ENCODE measurements around the gene CHRD. TPM values are rescaled to one million over a fixed set of nuclear protein-coding genes. Genes with fewer than 3 reads are reported as not detected.

The CHRD gene
- total and polyA plus RNA-seq, 9 of the 15 experiments (the other 6 are each of a cell fraction or from before 2014, with no cell fraction given): 0.11 to 1.3 (median 0.59) TPM; not detected in 3

DNA sequence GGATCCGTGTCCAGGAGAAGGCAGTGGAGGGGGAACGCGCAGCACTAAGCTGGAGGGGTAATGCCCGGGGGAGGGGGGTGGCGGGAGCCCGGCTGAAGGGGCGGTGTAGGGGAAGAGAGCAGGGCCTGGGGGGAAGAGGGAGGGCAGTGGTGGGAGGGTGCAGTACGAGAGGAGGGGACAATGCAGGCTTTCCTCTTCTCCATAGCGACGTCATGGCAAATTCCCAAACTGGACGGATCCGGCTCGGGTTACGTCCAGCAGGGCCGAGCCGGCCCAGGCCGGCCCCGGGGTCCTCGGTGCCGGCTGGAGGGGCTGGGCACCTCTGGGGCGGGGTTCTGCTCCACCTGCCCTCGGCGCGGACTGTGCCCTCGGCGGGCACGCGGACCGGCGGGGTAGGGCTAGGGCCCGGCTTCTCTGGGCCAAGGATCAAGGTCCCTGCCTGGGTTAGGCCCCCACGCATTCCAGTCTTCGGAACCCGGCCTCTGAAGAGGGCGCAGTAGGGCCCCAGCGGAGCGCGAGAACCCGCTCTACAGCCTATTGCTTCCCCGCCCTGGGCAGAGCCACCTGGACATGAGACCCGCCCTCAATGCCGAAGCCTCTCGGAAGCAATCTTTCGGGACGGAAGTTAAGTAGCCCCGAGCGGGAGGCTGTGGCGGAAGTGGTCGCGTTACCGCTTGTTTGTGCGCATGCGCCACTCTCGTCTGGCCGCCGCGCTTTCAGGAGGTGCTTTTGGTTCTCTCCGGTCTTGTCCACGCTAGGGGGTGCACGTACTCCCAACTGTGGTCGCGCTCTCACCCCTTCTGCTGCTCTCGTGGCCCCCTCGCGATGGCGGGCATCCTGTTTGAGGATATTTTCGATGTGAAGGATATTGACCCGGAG is 16.9 kb upstream of the CHRD start (continued):
- TF ChIP-seq, protein P1, sequence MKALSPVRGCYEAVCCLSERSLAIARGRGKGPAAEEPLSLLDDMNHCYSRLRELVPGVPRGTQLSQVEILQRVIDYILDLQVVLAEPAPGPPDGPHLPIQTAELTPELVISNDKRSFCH (CRISPR knock-in tag; IDR thresholded peaks at IDR 0.05): no peak
- TF ChIP-seq, protein P1 (tag; IDR thresholded peaks at IDR 0.05): no peak
- TF ChIP-seq ZNF121 (CRISPR knock-in tag; conservative IDR thresholded peaks at IDR 0.05) (no peak; the same call in 1 of the 2 replicates), ZC3H11A (IDR thresholded peaks at IDR 0.05; ENCODE audit: low read depth, low read length) (no peak), CXXC5 (CRISPR knock-in tag; IDR thresholded peaks at IDR 0.05) (peak; percentile 70), MECOM (CRISPR knock-in tag; IDR thresholded peaks at IDR 0.05) (0 out of 2 replicates have a peak, but pooled peaks have one; percentile 32), NELFE (IDR thresholded peaks at IDR 0.05; ENCODE audit: insufficient read depth, insufficient read length) (no peak), RBBP5 (IDR thresholded peaks at IDR 0.05; ENCODE audit: borderline replicate concordance, insufficient read depth, low read length, poor library complexity, severe bottlenecking) (peak; percentile 70), PTRF (tag; IDR thresholded peaks at IDR 0.05) (no peak), DLX4 (CRISPR knock-in tag; IDR thresholded peaks at IDR 0.05) (no peak), RBM39 (optimal IDR thresholded peaks at IDR 0.05; ENCODE audit: low read depth, low read length) (no peak), ETV5 (CRISPR knock-in tag; IDR thresholded peaks at IDR 0.05; ENCODE audit: low read depth) (no peak; the same call in 1 of the 2 replicates), DIDO1 (tag; IDR thresholded peaks at IDR 0.05; ENCODE audit: low read depth) (peak; percentile 31; the same call in 1 of the 2 replicates), ZNF318 (IDR thresholded peaks at IDR 0.05; ENCODE audit: borderline replicate concordance in 1 of 2, low read depth in 1 of 2) (no peak), ZNF507 (tag; conservative IDR thresholded peaks at IDR 0.05) (no peak)
- TF ChIP-seq, protein P2, sequence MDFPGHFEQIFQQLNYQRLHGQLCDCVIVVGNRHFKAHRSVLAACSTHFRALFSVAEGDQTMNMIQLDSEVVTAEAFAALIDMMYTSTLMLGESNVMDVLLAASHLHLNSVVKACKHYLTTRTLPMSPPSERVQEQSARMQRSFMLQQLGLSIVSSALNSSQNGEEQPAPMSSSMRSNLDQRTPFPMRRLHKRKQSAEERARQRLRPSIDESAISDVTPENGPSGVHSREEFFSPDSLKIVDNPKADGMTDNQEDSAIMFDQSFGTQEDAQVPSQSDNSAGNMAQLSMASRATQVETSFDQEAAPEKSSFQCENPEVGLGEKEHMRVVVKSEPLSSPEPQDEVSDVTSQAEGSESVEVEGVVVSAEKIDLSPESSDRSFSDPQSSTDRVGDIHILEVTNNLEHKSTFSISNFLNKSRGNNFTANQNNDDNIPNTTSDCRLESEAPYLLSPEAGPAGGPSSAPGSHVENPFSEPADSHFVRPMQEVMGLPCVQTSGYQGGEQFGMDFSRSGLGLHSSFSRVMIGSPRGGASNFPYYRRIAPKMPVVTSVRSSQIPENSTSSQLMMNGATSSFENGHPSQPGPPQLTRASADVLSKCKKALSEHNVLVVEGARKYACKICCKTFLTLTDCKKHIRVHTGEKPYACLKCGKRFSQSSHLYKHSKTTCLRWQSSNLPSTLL (IDR thresholded peaks at IDR 0.05): no peak

Measured in K562 (cell line).